HG03432 (cell line): ENCODE measurements around the gene PTPN9.
"Not testable (repeated sequence)": the region's sequence is repeated elsewhere in the genome, so short reads cannot be mapped to it uniquely, and the experiment has no call there.

Source experiments
- ATAC-seq: cut with Tn5 transposase; IDR thresholded peaks from one replicate; pipeline ENCODE4 v1.9.1; 2021; ENCODE audit warnings: mild to moderate bottlenecking, moderate library complexity; ENCODE audit not compliant: unreplicated experiment

The PTPN9 gene

GRCh38 chr15:75583701-75584100 lies 4.6 kb upstream of the PTPN9 start:
- ATAC-seq: no peak

DNA sequence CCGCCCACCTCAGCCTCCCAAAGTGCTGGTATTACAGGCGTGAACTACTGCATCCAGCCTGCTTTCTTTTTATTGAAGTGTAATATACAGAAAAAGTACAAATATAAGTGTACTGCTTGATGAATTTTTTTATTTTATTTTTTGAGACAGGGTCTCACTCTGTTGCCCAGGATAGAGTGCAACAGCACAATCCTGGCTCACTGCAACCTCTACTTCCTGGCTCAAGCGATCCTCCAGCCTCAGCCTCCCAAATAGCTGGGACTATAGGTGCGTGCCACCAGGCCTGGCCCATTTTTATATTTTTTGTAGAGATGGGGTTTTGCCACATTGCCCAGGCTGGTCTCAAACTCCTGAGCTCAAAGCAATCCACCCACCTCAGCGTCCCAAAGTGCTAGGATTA lies 3.8 kb upstream of the PTPN9 start:
- ATAC-seq: not testable (repeated sequence)

- peak; percentile 54 for ATAC-seq
These were observed 755 bp downstream of the PTPN9 start for GRCh38 chr15:75578173-75578947.

DNA sequence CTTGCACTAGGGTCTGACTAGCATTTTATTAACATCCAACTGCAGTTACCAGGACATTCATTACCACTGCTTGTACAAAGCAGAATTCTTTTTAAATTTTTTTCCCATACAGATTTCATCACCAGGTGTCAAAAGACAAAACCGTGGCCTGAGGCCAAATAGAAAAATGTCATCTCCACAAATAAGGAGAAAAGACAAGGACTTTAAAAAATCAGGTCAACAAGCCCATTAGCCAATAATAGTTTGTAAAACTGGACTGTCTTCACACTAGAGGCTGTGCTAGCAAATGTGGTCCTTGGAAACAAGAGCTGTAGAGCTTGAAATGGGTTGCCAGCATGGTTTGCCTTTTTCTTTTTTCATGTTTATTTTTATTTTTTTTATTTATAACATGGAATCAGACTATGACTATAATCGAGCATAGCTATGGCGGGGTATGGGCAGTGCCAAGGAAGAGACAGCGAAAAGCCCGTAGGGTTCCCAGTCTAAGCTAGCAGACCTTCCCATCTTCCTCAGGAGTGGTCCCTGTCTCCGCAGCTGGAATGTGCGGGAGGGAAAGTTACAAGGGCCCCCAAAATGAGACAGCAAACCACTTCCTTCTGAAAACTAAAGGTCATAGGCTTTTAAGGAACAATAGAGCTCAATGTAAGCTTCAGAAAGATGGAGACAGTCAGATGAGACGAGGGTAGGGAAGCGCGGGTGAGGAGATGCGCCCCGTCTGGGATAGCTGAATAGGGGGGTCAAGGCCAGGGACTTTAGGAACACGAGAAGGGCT lies 1.5 kb downstream of the PTPN9 start:
- no peak for ATAC-seq

- no peak for ATAC-seq
These were observed 5.3 kb downstream of the PTPN9 start for GRCh38 chr15:75573648-75574384.

DNA sequence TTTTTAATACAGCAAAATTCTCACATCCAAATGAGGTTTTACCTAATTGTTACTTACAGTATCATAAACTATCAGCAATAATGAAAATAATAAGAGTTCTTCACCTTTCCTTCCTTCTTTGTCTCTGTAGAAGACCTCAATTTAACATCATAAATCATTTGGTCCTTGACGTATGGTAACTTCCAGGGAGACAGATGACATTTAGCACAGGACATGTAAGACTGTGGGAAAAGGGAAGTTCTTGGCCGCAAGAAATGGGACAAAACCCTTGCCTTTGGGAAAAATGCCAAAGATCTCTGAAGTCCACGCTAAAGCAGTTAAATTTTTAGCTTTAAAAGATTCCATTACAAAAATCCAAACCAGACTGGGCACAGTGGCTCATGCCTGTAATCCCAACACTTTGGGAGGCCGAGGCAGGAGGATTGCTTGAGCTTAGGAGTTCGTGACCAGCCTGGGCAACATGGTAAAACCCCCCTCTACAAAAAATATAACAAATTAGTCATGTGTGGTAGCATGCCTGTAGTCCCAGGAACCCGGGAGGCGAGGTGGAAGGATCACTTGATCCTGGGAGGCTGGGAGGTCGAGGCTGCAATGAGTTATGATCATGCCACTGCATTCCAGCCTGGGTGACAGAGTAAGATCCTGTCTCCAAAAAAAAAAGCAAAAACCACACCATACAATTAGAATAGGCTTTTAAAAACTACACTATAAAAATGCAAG lies 8.8 kb downstream of the PTPN9 start:
- no peak for ATAC-seq

GRCh38 chr15:75565062-75565970 lies 13.8 kb downstream of the PTPN9 start:
- ATAC-seq: no peak

DNA sequence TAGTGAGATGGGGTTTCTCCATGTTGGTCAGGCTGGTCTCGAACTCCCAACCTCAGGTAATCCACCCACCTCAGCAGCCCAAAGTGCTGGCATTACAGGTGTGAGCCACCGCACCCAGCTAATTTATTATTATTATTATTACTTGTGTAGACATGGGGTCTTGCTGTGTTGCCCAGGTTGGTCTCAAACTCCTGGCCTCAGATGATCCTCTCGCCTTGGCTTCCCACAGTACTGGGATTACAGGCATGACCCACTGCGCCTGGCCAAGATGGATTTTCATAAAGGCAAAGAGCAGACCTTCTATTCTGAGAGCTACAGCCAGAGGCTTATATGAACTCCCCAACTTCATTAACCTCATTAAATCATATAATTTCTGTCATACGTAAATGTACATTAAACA lies 17.2 kb downstream of the PTPN9 start:
- no peak for ATAC-seq

GRCh38 chr15:75559360-75559759 lies 19.8 kb downstream of the PTPN9 start:
- ATAC-seq: not testable (repeated sequence)

DNA sequence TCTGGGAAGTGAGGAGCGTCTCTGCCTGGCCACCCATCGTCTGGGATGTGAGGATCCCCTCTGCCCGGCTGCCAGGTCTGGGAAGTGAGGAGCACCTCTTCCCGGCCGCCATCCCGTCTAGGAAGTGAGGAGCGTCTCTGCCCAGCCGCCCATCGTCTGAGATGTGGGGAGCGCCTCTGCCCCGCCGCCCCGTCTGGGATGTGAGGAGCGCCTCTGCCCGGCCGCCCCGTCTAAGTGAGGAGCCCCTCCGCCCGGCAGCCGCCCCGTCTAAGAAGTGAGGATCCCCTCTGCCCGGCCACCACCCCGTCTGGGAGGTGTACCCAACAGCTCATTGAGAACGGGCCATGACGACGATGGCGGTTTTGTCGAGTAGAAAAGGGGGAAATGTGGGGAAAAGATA lies 20.2 kb downstream of the PTPN9 start:
- not testable (repeated sequence) for ATAC-seq

- ATAC-seq: no peak
These were observed 24.4 kb downstream of the PTPN9 start for GRCh38 chr15:75554717-75555116.

GRCh38 chr15:75553659-75554058 lies 25.5 kb downstream of the PTPN9 start:
- ATAC-seq: no peak

GRCh38 chr15:75551091-75551490 lies 28.0 kb downstream of the PTPN9 start:
- ATAC-seq: no peak

- no peak for ATAC-seq
These were observed 34.1 kb downstream of the PTPN9 start for GRCh38 chr15:75545064-75545463.

- ATAC-seq: no peak
These were observed 34.8 kb downstream of the PTPN9 start for GRCh38 chr15:75544359-75544758.

DNA sequence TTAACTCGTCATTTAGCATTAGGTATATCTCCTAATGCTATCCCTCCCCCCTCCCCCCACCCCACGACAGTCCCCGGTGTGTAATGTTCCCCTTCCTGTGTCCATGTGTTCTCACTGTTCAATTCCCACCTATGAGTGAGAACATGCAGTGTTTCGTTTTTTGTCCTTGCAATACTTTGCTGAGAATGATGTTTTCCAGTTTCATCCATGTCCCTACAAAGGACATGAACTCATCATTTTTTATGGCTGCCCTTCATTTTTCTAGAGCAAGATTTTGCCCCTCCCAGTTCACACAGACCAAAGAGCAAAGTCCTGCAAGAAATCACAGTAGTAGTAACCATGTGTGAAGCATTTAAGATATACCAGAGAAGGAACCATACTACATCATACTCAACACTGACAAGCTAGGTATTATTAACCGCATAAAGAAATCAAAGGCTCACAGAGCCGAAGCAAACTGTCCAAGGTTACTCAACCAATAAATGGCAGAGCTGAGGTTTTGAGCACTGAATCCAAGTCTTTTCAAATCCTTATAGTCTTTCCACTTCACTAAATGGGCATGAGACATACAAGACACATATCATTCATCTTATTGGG lies 36.1 kb downstream of the PTPN9 start:
- not testable (repeated sequence) for ATAC-seq

GRCh38 chr15:75542386-75542797 lies 36.7 kb downstream of the PTPN9 start:
- ATAC-seq: no peak

- ATAC-seq: no peak
These were observed 40.7 kb downstream of the PTPN9 start for GRCh38 chr15:75538376-75538775.

GRCh38 chr15:75533945-75534344 lies 45.2 kb downstream of the PTPN9 start:
- ATAC-seq: no peak
